Cardiac ventricle fibroblast (primary cell): Measurements from ENCODE around the gene KRTAP1-3. TPM values are rescaled to one million over a fixed set of nuclear protein-coding genes. Genes with fewer than 3 reads are reported as not detected.

ENCODE experiments used
- total RNA-seq: library from RNA; depleted of rRNA; stranded (reverse); fragments of >200 nt; gene quantifications from 2 replicates; pipeline ENCODE4 v1.2.3, GENCODE V29; 2015

Gene KRTAP1-3
- total RNA-seq = not detected in 2 replicates

GRCh38 chr17:41034346-41034935 lies at the start of gene KRTAP1-3:
Gene KRTAP1-3 (minus strand): TSS chr17:41034874. CDS start chr17:41034821, 53 bp downstream.

GRCh38 chr17:41084100-41084856 lies 49.6 kb upstream of the KRTAP1-3 start, which contains the start of gene KRTAP4-7:
Gene KRTAP4-7 (plus strand): TSS chr17:41084150. CDS start chr17:41084207, 57 bp downstream.

GRCh38 chr17:41065829-41066624 lies 31.4 kb upstream of the KRTAP1-3 start, which contains the start of gene KRTAP2-4:
Gene KRTAP2-4 (minus strand): TSS chr17:41065879. CDS start chr17:41065845, 34 bp downstream.

GRCh38 chr17:41060052-41060604 lies 25.5 kb upstream of the KRTAP1-3 start, which contains the start of gene KRTAP2-3:
Gene KRTAP2-3 (minus strand): TSS chr17:41060114. CDS start chr17:41060050, 64 bp downstream.

GRCh38 chr17:41055130-41055529 lies 20.5 kb upstream of the KRTAP1-3 start, which contains the start of gene KRTAP2-2:
Gene KRTAP2-2 (minus strand): TSS chr17:41055230. CDS start chr17:41055211, 19 bp downstream.

GRCh38 chr17:41046735-41047465 lies 12.2 kb upstream of the KRTAP1-3 start, which contains the start of gene KRTAP2-1:
Gene KRTAP2-1 (minus strand): TSS chr17:41047316. CDS start chr17:41047267, 49 bp downstream.

GRCh38 chr17:41040783-41041571 lies 6.3 kb upstream of the KRTAP1-3 start, which contains the start of gene KRTAP1-1:
Gene KRTAP1-1 (minus strand): TSS chr17:41041450. CDS start chr17:41041397, 53 bp downstream.

GRCh38 chr17:41029633-41030245 lies 4.9 kb downstream of the KRTAP1-3 start, which contains the start of gene KRTAP1-4:
Gene KRTAP1-4 (minus strand): TSS chr17:41030195. CDS start chr17:41030078, 117 bp downstream.

GRCh38 chr17:41026715-41027471 lies 7.8 kb downstream of the KRTAP1-3 start, which contains the start of gene KRTAP1-5:
Gene KRTAP1-5 (minus strand): TSS chr17:41027208. CDS start chr17:41027155, 53 bp downstream.

GRCh38 chr17:41008811-41009210 lies 25.9 kb downstream of the KRTAP1-3 start, which contains the start of gene KRTAP3-1:
Gene KRTAP3-1 (minus strand): TSS chr17:41009128. CDS start chr17:41009074, 54 bp downstream.

GRCh38 chr17:40999563-40999962 lies 35.1 kb downstream of the KRTAP1-3 start, which contains the start of gene KRTAP3-2:
Gene KRTAP3-2 (minus strand): TSS chr17:40999906. CDS start chr17:40999853, 53 bp downstream.

GRCh38 chr17:40993839-40994238 lies 40.8 kb downstream of the KRTAP1-3 start, which contains the start of gene KRTAP3-3:
Gene KRTAP3-3 (minus strand): TSS chr17:40994164. CDS start chr17:40994097, 67 bp downstream.

GRCh38 chr17:40984226-40984625 lies 50.4 kb downstream of the KRTAP1-3 start, which contains the start of gene KRT40:
Gene KRT40 (minus strand): TSS chr17:40984326. CDS start chr17:40984273, 53 bp downstream.

Other genes starting within 250 kb of the KRTAP1-3 start
- gene KRT28, start 234.9 kb downstream of the KRTAP1-3 start, total RNA-seq = not detected in 2 replicates
- gene KRT10, start 212.3 kb downstream of the KRTAP1-3 start, total RNA-seq = 8.9 and 10.4 TPM in 2 replicates
- not detected in 2 replicates for gene KRT12, start 167.7 kb downstream of the KRTAP1-3 start, total RNA-seq
- not detected in 2 replicates for gene KRT20, start 149.6 kb downstream of the KRTAP1-3 start, total RNA-seq
- not detected in 2 replicates for gene KRT23, start 97.2 kb downstream of the KRTAP1-3 start, total RNA-seq
- gene KRT39, start 67.9 kb downstream of the KRTAP1-3 start, total RNA-seq = not detected in 2 replicates
- gene KRT40, start 50.5 kb downstream of the KRTAP1-3 start, total RNA-seq = not detected in 2 replicates
- gene KRTAP3-3, start 40.7 kb downstream of the KRTAP1-3 start, total RNA-seq = not detected in 2 replicates
- not detected in 2 replicates for gene KRTAP3-2, start 35.0 kb downstream of the KRTAP1-3 start, total RNA-seq
- gene KRTAP3-1, start 25.7 kb downstream of the KRTAP1-3 start, total RNA-seq = not detected in 2 replicates
- gene KRTAP1-5, start 7.7 kb downstream of the KRTAP1-3 start, total RNA-seq = not detected in 2 replicates
- gene KRTAP1-4, start 4.7 kb downstream of the KRTAP1-3 start, total RNA-seq = not detected in 2 replicates
- gene KRTAP1-1, start 6.6 kb upstream of the KRTAP1-3 start, total RNA-seq = not detected in 2 replicates
- gene KRTAP2-1, start 12.4 kb upstream of the KRTAP1-3 start, total RNA-seq = not detected in 2 replicates
- not detected in 2 replicates for gene KRTAP2-2, start 20.4 kb upstream of the KRTAP1-3 start, total RNA-seq
- gene KRTAP2-3, start 25.2 kb upstream of the KRTAP1-3 start, total RNA-seq = not detected in 2 replicates
- not detected in 2 replicates for gene KRTAP2-4, start 31.0 kb upstream of the KRTAP1-3 start, total RNA-seq
- not detected in 2 replicates for gene KRTAP4-7, start 49.3 kb upstream of the KRTAP1-3 start, total RNA-seq
- gene KRTAP4-8, start 63.3 kb upstream of the KRTAP1-3 start, total RNA-seq = not detected in 2 replicates
- gene KRTAP4-16, start 67.3 kb upstream of the KRTAP1-3 start, total RNA-seq = not detected in 2 replicates
- not detected in 2 replicates for gene KRTAP4-9, start 70.5 kb upstream of the KRTAP1-3 start, total RNA-seq
- gene KRTAP4-11, start 83.5 kb upstream of the KRTAP1-3 start, total RNA-seq = not detected in 2 replicates
- gene KRTAP4-12, start 89.3 kb upstream of the KRTAP1-3 start, total RNA-seq = not detected in 2 replicates
- not detected in 2 replicates for gene KRTAP4-6, start 105.7 kb upstream of the KRTAP1-3 start, total RNA-seq
- gene KRTAP4-5, start 115.0 kb upstream of the KRTAP1-3 start, total RNA-seq = not detected in 2 replicates
- gene KRTAP4-4, start 125.9 kb upstream of the KRTAP1-3 start, total RNA-seq = not detected in 2 replicates
- gene KRTAP4-3, start 133.3 kb upstream of the KRTAP1-3 start, total RNA-seq = not detected in 2 replicates
- gene KRTAP4-2, start 143.3 kb upstream of the KRTAP1-3 start, total RNA-seq = not detected in 2 replicates
- not detected in 2 replicates for gene KRTAP4-1, start 150.0 kb upstream of the KRTAP1-3 start, total RNA-seq
- gene KRTAP9-1, start 155.0 kb upstream of the KRTAP1-3 start, total RNA-seq = not detected in 2 replicates
- gene KRTAP9-2, start 191.8 kb upstream of the KRTAP1-3 start, total RNA-seq = not detected in 2 replicates
- not detected in 2 replicates for gene KRTAP9-3, start 197.6 kb upstream of the KRTAP1-3 start, total RNA-seq
- not detected in 2 replicates for gene KRTAP9-8, start 203.1 kb upstream of the KRTAP1-3 start, total RNA-seq
- not detected in 2 replicates for gene KRTAP9-4, start 214.8 kb upstream of the KRTAP1-3 start, total RNA-seq
- not detected in 2 replicates for gene KRTAP9-9, start 220.5 kb upstream of the KRTAP1-3 start, total RNA-seq
- not detected in 2 replicates for gene KRTAP9-6, start 230.5 kb upstream of the KRTAP1-3 start, total RNA-seq
- not detected in 2 replicates for gene KRTAP9-7, start 240.8 kb upstream of the KRTAP1-3 start, total RNA-seq